Measurements from ENCODE around the gene UBL3. TPM values are rescaled to one million over a fixed set of nuclear protein-coding genes. Genes with fewer than 3 reads are reported as not detected.

The UBL3 gene
- total RNA-seq, 1 experiment from 2014 or later, result 12.0 TPM

GRCh38 chr13:29892151-29892550, 41.7 kb upstream of the UBL3 start:
- ChIA-PET CTCF (no interaction called here), POLR2A (ENCODE audit: low non-redundant PET) (no interaction called here)
- intact Hi-C loops (cut with micrococcal nuclease; ENCODE audit: unreplicated experiment), result no loop called here
- H3K4me1 ChIP-seq (ENCODE audit: insufficient read depth, low read length, poor library complexity, severe bottlenecking), result no peaks in the 10 kb centered on the region
- H3K27ac ChIP-seq (ENCODE audit: low read depth, low read length, poor library complexity, severe bottlenecking), result no peak overlapping the region
- H3K4me3 ChIP-seq (ENCODE audit: low read depth, low read length, poor library complexity, severe bottlenecking), result no peak overlapping the region
- TF ChIP-seq EZH2 (IDR thresholded peaks at IDR 0.05; ENCODE audit: borderline replicate concordance, low read depth, low read length, poor library complexity, severe bottlenecking), result no peak
- no peak for TF ChIP-seq CTCF (conservative IDR thresholded peaks at IDR 0.05; ENCODE audit: low read depth, low read length)
- H3K36me3 ChIP-seq (ENCODE audit: insufficient read depth, low read length, poor library complexity, severe bottlenecking), result no peaks in the 10 kb centered on the region
- no peak for DNase-seq (ENCODE audit: low spot score)
- BruUV-seq (replicated peaks), result no TSS peak
- H3K9me3 ChIP-seq (ENCODE audit: low read depth, low read length, poor library complexity, severe bottlenecking), result no peaks in the 10 kb centered on the region
- H3K27me3 ChIP-seq (replicated peaks; ENCODE audit: insufficient read depth, low read depth, low read length, poor library complexity), result no peaks in the 10 kb centered on the region

GRCh38 chr13:29889111-29889510, 38.7 kb upstream of the UBL3 start:
- ChIA-PET CTCF (no interaction called here), POLR2A (ENCODE audit: low non-redundant PET) (no interaction called here)
- no TSS peak for BruUV-seq (replicated peaks)
- H3K36me3 ChIP-seq (ENCODE audit: insufficient read depth, low read length, poor library complexity, severe bottlenecking), result no peaks in the 10 kb centered on the region
- H3K27me3 ChIP-seq (replicated peaks; ENCODE audit: insufficient read depth, low read depth, low read length, poor library complexity), result no peaks in the 10 kb centered on the region
- H3K9me3 ChIP-seq (ENCODE audit: low read depth, low read length, poor library complexity, severe bottlenecking), result no peaks in the 10 kb centered on the region
- H3K4me1 ChIP-seq (ENCODE audit: insufficient read depth, low read length, poor library complexity, severe bottlenecking), result peaks cover 8% of the 10 kb centered on the region
- no peak for DNase-seq (ENCODE audit: low spot score)
- H3K27ac ChIP-seq (ENCODE audit: low read depth, low read length, poor library complexity, severe bottlenecking), result no peak overlapping the region
- TF ChIP-seq CTCF (conservative IDR thresholded peaks at IDR 0.05; ENCODE audit: low read depth, low read length) (no peak), EZH2 (IDR thresholded peaks at IDR 0.05; ENCODE audit: borderline replicate concordance, low read depth, low read length, poor library complexity, severe bottlenecking) (no peak)
- intact Hi-C loops (cut with micrococcal nuclease; ENCODE audit: unreplicated experiment), result no loop called here
- no peak overlapping the region for H3K4me3 ChIP-seq (ENCODE audit: low read depth, low read length, poor library complexity, severe bottlenecking)

GRCh38 chr13:29888306-29888705, 37.9 kb upstream of the UBL3 start:
- intact Hi-C loops (cut with micrococcal nuclease; ENCODE audit: unreplicated experiment), result no loop called here
- DNase-seq (ENCODE audit: low spot score), result no peak
- Histone ChIP-seq H3K9me3 (ENCODE audit: low read depth, low read length, poor library complexity, severe bottlenecking) (no peaks in the 10 kb centered on the region), H3K27me3 (replicated peaks; ENCODE audit: insufficient read depth, low read depth, low read length, poor library complexity) (no peaks in the 10 kb centered on the region), H3K4me3 (ENCODE audit: low read depth, low read length, poor library complexity, severe bottlenecking) (no peak overlapping the region), H3K4me1 (ENCODE audit: insufficient read depth, low read length, poor library complexity, severe bottlenecking) (peaks cover 8% of the 10 kb centered on the region), H3K36me3 (ENCODE audit: insufficient read depth, low read length, poor library complexity, severe bottlenecking) (no peaks in the 10 kb centered on the region), H3K27ac (ENCODE audit: low read depth, low read length, poor library complexity, severe bottlenecking) (no peak overlapping the region)
- no TSS peak for BruUV-seq (replicated peaks)
- TF ChIP-seq EZH2 (IDR thresholded peaks at IDR 0.05; ENCODE audit: borderline replicate concordance, low read depth, low read length, poor library complexity, severe bottlenecking) (no peak), CTCF (conservative IDR thresholded peaks at IDR 0.05; ENCODE audit: low read depth, low read length) (no peak)
- ChIA-PET POLR2A (ENCODE audit: low non-redundant PET) (no interaction called here), CTCF (no interaction called here)

Data from A673 (cell line).